CD4-positive, alpha-beta T cell treated with Interferon alpha-2 for 1 hour (primary cell): ENCODE results near the gene COMP.

ENCODE experiments used
- DNase-seq, 2 donors: peaks; one replicate each; pipeline ENCODE4 v3.0.0-alpha.2; 2020 to 2022

COMP gene

DNA sequence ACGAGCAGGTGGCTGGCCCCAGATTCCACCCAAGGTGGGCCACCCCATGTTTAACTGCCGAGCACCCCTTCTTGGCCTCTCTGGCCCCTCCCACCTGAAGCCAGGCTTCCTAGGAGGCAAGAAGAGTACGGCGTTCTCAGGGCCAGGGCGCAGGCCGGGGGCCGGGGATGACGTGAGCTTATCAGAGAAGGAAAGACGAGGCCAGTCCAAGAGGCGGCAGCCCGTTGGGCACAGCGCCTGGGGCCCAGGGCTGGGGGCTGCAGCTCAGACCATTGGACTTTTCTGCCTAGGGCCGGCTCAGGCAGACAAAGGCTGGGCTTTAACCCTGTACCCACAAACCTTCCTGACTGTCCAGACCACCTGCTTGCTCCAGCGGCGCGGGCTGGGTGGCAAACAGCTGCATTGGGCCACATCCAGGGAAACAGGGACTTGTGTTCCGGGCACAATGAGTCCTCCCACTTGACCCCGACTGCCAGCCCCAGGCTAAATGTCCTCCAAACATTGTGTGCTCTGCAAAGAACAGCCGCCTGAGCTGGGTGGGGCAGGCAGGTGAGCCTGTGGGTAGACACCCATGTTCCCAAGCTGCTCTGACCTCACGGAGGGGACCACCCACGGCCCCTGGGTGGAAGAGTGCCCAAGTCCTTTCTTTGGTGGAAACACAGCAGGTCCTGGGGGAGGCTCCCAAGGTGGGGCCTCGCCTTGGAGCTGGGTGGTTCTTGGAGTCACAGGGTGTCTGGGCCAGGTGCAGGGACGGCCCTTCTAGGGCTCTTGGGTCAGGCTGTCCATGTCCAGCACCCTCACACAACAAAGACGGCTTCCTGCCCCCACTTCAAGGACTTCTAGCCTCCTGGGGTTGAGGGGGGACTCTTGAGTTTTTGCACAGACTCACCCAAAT lies 21.9 kb downstream of the COMP start:
- no peak for DNase-seq

DNA sequence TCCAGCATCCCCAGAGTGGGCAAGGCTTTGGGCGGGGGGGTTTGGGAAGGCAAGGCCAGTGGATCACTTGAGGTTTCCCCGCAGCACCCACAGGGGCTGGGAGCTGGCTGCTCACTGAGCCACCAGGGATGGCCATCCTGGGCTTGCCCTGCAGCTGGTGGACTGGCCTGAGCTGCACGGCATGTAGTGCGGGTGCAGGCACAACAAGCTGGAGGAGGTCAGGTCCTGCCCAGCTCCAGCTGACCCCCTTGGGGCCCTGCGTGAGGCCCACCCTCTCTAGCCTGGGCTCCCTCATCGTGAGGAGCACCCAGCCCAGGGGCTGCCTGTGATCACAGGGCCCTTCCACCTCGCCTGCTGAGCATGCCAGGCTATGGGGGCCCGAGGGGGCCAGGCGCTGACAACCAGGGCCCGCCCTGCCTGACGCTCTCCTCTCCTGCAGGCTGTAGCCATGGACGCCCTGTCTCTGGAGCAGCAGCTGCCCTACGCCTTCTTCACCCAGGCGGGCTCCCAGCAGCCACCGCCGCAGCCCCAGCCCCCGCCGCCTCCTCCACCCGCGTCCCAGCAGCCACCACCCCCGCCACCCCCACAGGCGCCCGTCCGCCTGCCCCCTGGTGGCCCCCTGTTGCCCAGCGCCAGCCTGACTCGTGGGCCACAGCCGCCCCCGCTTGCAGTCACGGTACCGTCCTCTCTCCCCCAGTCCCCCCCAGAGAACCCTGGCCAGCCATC lies 22.9 kb downstream of the COMP start:
- DNase-seq = no peak

GRCh38 chr19:18765224-18765623 lies 25.9 kb downstream of the COMP start:
- no peak for DNase-seq

- no peak for DNase-seq
Measured at GRCh38 chr19:18764591-18765051, 26.5 kb downstream of the COMP start.

DNA sequence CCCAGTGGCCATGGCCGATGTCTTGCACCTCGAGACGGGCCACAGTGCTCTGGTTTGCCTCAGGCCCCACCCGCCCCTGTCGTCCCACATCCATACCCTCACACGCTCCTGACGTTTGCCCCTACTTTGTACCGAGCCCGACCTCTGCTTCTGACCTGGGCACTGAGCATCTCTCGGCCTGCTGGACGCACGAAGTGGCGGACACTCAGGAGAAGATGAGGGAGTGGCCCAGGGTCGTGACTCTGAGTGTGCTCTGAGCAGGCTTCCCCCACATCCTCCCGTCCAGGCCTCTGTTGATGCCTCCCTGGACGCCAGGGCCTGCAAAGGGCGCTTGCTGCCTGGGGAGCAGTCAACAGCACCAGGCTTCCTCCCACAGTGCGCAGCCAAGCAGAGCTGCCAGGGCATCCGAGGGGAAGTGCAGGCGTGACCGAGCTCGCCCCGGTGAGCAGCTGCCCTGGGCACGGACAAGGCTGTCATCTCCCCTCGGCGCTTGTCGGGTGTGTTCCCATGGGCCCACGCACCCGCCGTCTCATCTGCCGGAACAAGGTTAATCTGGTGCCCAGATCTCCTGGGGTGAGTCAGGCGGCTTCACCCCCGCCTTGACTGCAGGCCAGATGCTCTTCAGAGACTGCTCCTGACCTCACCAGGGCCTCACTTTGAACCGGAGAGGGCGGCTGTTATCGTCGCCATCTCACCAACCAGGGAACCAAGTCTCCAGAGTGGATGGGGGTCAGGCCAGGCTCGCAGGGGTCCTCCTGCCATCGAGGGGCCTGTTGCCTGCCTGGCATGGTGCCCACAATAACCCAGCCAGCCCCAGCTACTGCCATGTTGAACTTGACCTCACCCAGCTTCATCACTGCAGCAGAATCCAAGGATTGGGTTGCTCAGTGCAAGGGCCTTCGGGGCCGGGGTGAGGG lies 27.2 kb downstream of the COMP start:
- no peak for DNase-seq

DNA sequence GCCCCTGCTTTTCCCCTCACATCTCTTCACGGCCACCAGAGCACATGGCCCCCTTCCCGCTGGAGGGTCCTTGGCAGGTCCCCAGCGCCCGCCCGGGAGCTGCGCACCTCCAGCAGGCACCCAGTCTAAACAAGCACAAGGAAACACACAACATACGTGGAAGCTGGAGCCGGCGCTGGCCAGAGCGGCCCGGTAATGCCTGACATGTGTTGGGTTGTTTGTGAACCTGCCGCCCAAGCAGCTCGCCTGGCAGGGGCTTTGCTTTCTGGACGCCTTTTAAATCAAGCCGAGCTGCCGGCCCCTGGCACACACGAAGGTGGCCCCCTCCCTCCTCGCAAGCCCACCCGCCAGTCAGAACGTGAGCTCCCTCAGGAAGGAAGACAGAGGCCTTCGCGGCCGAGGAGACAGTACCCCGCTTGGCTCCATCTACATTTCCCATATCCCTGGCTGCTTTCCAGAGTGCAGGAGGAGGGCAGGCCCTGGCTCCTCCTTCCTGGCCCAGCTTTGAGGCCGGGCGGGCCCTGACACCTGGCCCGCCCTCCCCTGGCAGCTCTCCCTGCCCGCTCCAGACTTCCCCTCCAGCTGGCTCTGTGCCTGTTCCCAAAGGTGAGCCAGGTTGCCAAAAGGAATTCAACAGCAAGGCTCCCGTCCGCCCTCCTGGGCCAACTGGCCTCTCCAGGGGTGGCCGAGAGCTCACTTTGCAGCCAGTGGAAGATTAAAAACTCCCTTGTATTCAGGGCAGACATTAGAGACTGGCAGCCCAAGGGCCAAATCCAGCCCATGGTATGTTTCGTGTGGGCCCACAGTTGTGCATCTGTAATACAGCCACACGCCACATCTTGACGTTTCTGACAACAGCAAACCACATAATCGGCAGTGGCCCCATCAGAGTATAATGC lies 28.7 kb downstream of the COMP start:
- no peak for DNase-seq

DNA sequence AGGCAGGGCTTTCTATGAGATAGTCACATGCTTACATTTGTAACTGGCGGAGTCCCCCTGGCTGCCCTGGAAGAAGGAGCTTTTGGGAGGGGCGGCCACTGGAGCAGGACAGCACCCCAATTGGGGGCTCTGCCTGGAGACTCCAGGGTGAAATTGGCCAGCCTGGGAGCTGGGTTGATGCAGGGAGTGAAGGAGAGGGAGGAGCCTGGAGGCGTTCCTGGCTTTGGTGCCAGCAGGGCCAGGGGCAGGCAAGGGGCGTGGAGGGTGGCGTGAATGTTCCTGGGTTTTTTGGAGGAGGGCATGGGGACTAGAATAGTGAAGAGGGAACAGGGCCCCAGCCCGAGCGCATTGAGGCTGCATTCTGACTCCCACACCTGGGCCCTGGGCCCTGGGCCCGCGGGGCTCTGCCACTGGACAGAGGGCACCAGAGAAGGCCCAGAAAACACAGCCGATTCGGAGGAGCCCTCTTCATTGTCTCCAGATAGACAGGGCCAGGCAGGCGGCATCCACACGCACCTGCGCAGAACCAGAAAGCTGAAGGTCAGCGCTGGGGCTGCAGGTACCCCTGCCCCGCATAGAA lies 29.5 kb downstream of the COMP start:
- no peak for DNase-seq

GRCh38 chr19:18760440-18761383 lies 30.4 kb downstream of the COMP start:
- DNase-seq = no peak

- DNase-seq = no peak
Measured at GRCh38 chr19:18759995-18760426, 31.1 kb downstream of the COMP start.

DNA sequence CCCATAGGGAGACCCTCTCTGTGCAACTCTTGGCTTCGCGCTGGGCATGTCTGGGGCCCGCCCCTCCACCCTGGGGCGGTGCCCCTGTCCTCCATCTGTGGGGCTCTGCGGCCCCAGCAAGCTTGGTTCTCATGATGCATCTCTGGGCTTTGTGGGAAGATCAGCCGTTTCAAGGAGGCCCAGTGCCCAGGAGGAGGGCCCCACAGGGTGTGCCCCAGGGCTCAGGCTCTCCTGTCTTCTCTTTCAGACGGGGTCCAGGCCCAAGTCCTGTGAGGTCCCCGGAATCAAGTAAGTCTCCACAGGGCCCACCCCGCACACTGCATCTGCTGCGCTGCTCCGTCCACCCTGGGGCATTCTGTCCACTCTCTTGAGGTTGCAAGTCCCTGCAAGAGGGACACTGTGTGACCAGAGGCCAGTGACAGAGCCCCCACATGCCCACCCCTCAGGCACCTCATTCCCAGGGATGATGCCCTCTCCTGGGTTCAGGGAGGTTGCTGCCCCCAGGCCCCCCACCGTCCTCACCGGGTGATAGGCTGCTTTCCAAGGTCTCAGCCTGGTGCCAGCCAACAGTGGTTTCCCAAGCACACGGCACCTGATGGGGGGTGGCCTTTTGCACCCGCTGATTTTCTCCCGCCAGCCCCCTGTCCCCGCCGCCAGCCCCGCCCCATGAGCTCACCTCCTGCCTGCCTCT lies 31.7 kb downstream of the COMP start:
- DNase-seq = no peak

DNA sequence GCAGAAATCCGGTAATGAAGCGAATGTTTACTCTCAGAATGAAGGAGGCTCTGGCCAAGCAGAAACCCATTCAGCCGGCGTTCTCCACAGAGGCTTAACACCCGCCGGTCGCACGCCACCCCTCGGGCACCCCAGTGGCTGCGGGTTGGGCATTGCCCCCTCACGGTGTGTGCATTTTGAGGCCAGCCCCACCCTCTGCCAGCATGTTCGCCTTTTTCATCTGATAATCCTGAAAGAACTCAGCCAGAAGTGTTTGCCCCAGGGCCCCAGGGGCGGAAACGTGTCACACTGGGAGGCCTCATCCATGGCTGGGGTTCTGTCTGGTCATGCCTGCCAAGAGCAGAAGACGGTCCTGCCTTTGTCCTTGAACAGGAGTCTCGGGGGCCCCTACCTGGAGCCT lies 34.2 kb downstream of the COMP start:
- no peak for DNase-seq

DNA sequence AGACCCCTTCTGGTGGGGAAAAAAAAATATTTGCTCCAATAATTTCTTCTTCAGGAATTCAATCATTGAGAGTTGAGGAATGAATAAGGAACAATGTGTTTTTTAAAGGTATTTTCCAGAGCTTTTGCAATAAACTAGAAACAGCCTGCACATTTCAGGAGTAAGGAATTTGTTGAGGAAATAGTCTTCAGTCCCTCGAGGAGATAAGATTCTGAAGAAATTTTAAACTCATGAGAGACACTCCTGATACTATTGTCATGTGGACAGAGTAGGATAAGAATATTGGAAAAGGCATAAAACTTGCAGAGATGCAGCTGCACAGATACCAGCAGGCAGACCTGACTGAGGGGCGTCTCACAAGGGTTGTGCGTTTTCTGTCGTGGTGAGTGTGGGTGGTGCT lies 36.6 kb downstream of the COMP start:
- DNase-seq = no peak

- no peak for DNase-seq
Measured at GRCh38 chr19:18751571-18751970, 39.5 kb downstream of the COMP start.

- DNase-seq = no peak
Measured at GRCh38 chr19:18750295-18750970, 40.7 kb downstream of the COMP start.

- no peak for DNase-seq
Measured at GRCh38 chr19:18749362-18750231, 41.5 kb downstream of the COMP start.

DNA sequence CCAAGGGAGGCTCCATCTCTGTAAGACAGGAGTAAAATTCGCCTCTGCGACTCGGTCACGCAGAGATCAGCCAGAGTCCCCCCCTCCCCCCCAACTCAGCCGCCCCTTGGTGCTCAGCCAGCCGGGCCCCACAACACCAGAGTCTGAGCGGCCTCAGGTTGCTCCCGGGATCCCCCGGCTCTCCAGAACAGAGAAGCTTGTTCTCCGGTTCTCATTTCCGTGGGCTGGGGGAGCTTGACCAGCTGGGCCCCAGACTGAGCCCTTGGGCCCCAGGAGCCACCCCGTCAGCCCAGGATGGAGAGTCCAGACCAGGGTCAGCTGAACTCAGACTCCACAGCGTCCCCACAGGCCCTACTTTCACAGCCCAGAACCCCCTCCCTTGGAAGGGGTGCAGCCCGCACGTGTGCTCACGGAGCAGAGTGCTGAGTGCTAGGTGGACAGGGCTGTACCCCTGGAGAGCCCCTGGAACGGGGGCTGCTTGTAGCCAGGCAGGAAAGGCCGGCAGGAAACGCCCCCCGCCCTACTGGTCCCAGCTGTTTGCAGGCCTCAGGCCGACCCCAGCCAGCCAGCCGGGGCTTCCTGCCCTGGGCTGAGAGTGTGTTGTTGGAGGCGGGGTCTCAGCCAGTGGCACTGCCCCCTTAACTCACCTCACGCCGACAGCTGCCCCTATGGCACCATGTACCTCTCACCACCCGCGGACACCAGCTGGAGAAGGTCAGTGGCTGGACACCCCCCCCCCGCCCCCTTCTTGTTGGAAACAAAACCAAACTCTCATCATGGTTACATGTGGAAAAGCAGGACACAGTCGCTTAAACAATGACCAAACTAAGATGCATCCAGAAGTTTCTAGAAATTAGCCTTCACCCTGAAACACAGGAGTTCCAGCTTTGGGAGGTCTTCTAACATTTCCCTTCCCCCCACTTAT lies 44.4 kb downstream of the COMP start:
- no peak for DNase-seq

DNA sequence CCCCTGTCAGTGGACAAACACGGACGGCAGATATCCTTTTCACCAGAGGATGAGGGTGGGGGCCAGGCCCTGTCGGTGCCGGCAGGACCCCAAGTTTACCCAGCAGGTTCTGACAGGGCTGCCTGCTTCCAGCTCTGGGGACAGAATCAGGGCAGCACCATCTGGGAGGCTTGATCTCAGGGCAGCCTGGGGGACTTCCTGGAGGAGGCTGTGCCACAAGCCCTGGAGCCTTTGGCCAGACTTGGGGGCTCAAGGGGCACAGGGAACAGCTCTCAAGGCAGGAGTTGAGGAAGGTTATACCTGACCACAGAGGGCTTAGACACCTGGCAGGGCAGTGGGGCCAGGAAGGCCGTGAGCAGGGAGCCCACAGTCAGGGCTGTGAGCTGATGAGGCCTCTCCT lies 45.2 kb downstream of the COMP start:
- no peak for DNase-seq
